ENCODE data around the gene DRG2.

The DRG2 gene

GRCh38 chr17:18144855-18145254, 57.1 kb downstream of the DRG2 start:
- ATAC-seq, result no peak

- no peak for ATAC-seq
Measured at GRCh38 chr17:18145811-18146210, 58.1 kb downstream of the DRG2 start.

- no peak for ATAC-seq
Measured at GRCh38 chr17:18146259-18146658, 58.5 kb downstream of the DRG2 start.

GRCh38 chr17:18146980-18147379, 59.2 kb downstream of the DRG2 start:
- ATAC-seq, result peak in 1 of 2 donors; percentile 10

GRCh38 chr17:18148586-18148985, 60.8 kb downstream of the DRG2 start:
- no peak for ATAC-seq

GRCh38 chr17:18151290-18151689, 63.5 kb downstream of the DRG2 start:
- no peak for ATAC-seq

GRCh38 chr17:18155179-18155578, 67.4 kb downstream of the DRG2 start:
- no peak for ATAC-seq

GRCh38 chr17:18156171-18156975, 68.6 kb downstream of the DRG2 start:
- ATAC-seq, result no peak

GRCh38 chr17:18156976-18157280, 69.2 kb downstream of the DRG2 start:
- no peak for ATAC-seq
